HL-60/S4 (cell line): Measurements from ENCODE around the gene VCL.
"Not testable (repeated sequence)": the region's sequence is repeated elsewhere in the genome, so short reads cannot be mapped to it uniquely, and the experiment has no call there.

ENCODE experiments used
- in situ Hi-C: fragments of 300-500 bp; cut with MboI; formaldehyde crosslinking; loops from 2 replicates; pipeline ENCODE4 v1.14.3; 2022; ENCODE audit warnings: low sequenced_read_pairs

VCL gene

GRCh38 chr10:74000892-74001669 is 3.2 kb downstream of the VCL start:
- in situ Hi-C loops: no loop called here

- in situ Hi-C loops: no loop called here
Measured at GRCh38 chr10:74006269-74006668, 8.4 kb downstream of the VCL start.

GRCh38 chr10:74008212-74008731 is 10.4 kb downstream of the VCL start:
- in situ Hi-C loops: no loop called here

GRCh38 chr10:74011017-74011416 is 13.1 kb downstream of the VCL start:
- in situ Hi-C loops: no loop called here

GRCh38 chr10:74011770-74012169 is 13.9 kb downstream of the VCL start:
- in situ Hi-C loops: no loop called here

GRCh38 chr10:74012480-74012879 is 14.6 kb downstream of the VCL start:
- in situ Hi-C loops: no loop called here

GRCh38 chr10:74013004-74013403 is 15.1 kb downstream of the VCL start:
- in situ Hi-C loops: no loop called here

- in situ Hi-C loops: not testable (repeated sequence)
Measured at GRCh38 chr10:74014574-74014973, 16.7 kb downstream of the VCL start.

GRCh38 chr10:74018241-74018640 is 20.3 kb downstream of the VCL start:
- in situ Hi-C loops: no loop called here

GRCh38 chr10:74021248-74022055 is 23.5 kb downstream of the VCL start:
- in situ Hi-C loops: no loop called here

- in situ Hi-C loops: no loop called here
Measured at GRCh38 chr10:74022926-74023629, 25.2 kb downstream of the VCL start.

- in situ Hi-C loops: no loop called here
Measured at GRCh38 chr10:74024600-74024999, 26.7 kb downstream of the VCL start.

GRCh38 chr10:74025380-74025978 is 27.6 kb downstream of the VCL start:
- in situ Hi-C loops: no loop called here

GRCh38 chr10:74026428-74027015 is 28.6 kb downstream of the VCL start:
- in situ Hi-C loops: no loop called here

- in situ Hi-C loops: no loop called here
Measured at GRCh38 chr10:74027702-74028101, 29.8 kb downstream of the VCL start.

- in situ Hi-C loops: no loop called here
Measured at GRCh38 chr10:74029943-74030342, 32.0 kb downstream of the VCL start.

- in situ Hi-C loops: not testable (repeated sequence)
Measured at GRCh38 chr10:74032208-74032607, 34.3 kb downstream of the VCL start.

- in situ Hi-C loops: no loop called here
Measured at GRCh38 chr10:74032900-74033655, 35.2 kb downstream of the VCL start.

GRCh38 chr10:74033702-74034101 is 35.8 kb downstream of the VCL start:
- in situ Hi-C loops: no loop called here

GRCh38 chr10:74034301-74034700 is 36.4 kb downstream of the VCL start:
- in situ Hi-C loops: no loop called here
